ENCODE results near the gene HERC2. TPM values are rescaled to one million over a fixed set of nuclear protein-coding genes. Genes with fewer than 3 reads are reported as not detected.

The HERC2 gene
- total and polyA plus RNA-seq, 2 of the 13 experiments (the other 11 are each of a cell fraction or from before 2014, with no cell fraction given), result 17.6 to 24.8 TPM

- peaks cover 8% of the 10 kb centered on the region; the same call in 1 of the 2 replicates for H3K9me3 ChIP-seq (ENCODE audit: low read length)
- no peak overlapping the region for H3K4me3 ChIP-seq (replicated peaks in 1 of 3; ENCODE audit: insufficient read depth in 1 of 3, low read depth in 2 of 3, low read length in 3 of 3)
- TF ChIP-seq SKIL (CRISPR knock-in tag; IDR thresholded peaks at IDR 0.05; ENCODE audit: borderline replicate concordance), result no peak
- TF ChIP-seq YY1 (IDR thresholded peaks at IDR 0.05; ENCODE audit: insufficient read depth, insufficient replicate concordance, low read depth, low read length), result no peak
- no peak for TF ChIP-seq ZNF407 (CRISPR knock-in tag; IDR thresholded peaks at IDR 0.05; ENCODE audit: not compliant biosample characterization)
- no peak for TF ChIP-seq PAXIP1 (CRISPR knock-in tag; conservative IDR thresholded peaks at IDR 0.05)
- TF ChIP-seq ZNF33B (CRISPR knock-in tag; IDR thresholded peaks at IDR 0.05), result no peak
- TF ChIP-seq FOSL1 (CRISPR knock-in tag; IDR thresholded peaks at IDR 0.05; ENCODE audit: borderline replicate concordance), result no peak
- no peak for TF ChIP-seq ZNF331 (CRISPR knock-in tag; IDR thresholded peaks at IDR 0.05)
- no peak for TF ChIP-seq ATRX (CRISPR knock-in tag; IDR thresholded peaks at IDR 0.05; ENCODE audit: borderline replicate concordance)
- TF ChIP-seq MAFK (conservative IDR thresholded peaks at IDR 0.05 in 1 of 2, IDR thresholded peaks at IDR 0.05 in 1 of 2; ENCODE audit: low read length in 2 of 2), result no peak
- no peak for ATAC-seq
- intact Hi-C loops (cut with micrococcal nuclease; ENCODE audit: unreplicated experiment), result no loop called here
- H4K20me1 ChIP-seq (ENCODE audit: insufficient read depth, low read length), result no peaks in the 10 kb centered on the region
- H2AFZ ChIP-seq (ENCODE audit: low read length), result no peak overlapping the region
- H3K9ac ChIP-seq (ENCODE audit: insufficient read depth, low read depth, low read length), result no peak overlapping the region
- FAIRE-seq, result no peak
- WGBS (ENCODE audit: low lambda C conversion rate), result 53% methylated on average over 19 of the region's 20 CpGs
- H3K27me3 ChIP-seq (ENCODE audit: control insufficient read depth in 1 of 2, insufficient read depth in 2 of 2, low read length in 2 of 2), result peaks cover 9 to 51% of the 10 kb centered on the region in 2 experiments; a peak in 4 of 5 replicates
- H3K4me2 ChIP-seq (ENCODE audit: low read depth, low read length), result no peak overlapping the region
- ChIA-PET CTCF (ENCODE audit: low intra/inter-chr PET ratio, low total read pairs) (no interaction called here), POLR2A (no interaction called here)
- peaks cover 28% of the 10 kb centered on the region for H3K4me1 ChIP-seq (ENCODE audit: insufficient read depth, low read length)
- no peaks in the 10 kb centered on the region for H3K79me2 ChIP-seq (ENCODE audit: insufficient read depth, low read length)
- in situ Hi-C loops (cut with HindIII; ENCODE audit: extremely low pct_ligation_motif_present, low pct_unique_long_range_greater_than_20kb), result no loop called here
- H3K27ac ChIP-seq (ENCODE audit: extremely low read length, insufficient read depth, low read length), result no peak overlapping the region
- no peaks in the 10 kb centered on the region for H3K36me3 ChIP-seq (replicated peaks in 1 of 2; ENCODE audit: control insufficient read depth in 1 of 2, insufficient read depth in 2 of 2, low read length in 2 of 2)
- no peak for DNase-seq (ENCODE audit: low spot score)
- BruUV-seq (replicated peaks), result no TSS peak
Observed at GRCh38 chr15:28093752-28094535, 228.0 kb downstream of the HERC2 start.

Measured in HepG2 (cell line).